WTC11 (cell line): ENCODE results near the gene CD59. TPM values are rescaled to one million over a fixed set of nuclear protein-coding genes. Genes with fewer than 3 reads are reported as not detected.

Experiments
- ATAC-seq: fragments of 200-7000 bp; cut with Tn5 transposase; 2 replicates; pipeline ENCODE4 v1.10.0; 2021; ENCODE audit warnings: mild to moderate bottlenecking, moderate library complexity
- CTCF ChIA-PET: fragments of 300-600 bp; sonication (Branson Sonifier 250); formaldehyde crosslinking; loops from one replicate; lab custom pipeline; 2021; ENCODE audit warnings: antibody characterized with exemption; lab: Charles Lee
- POLR2A ChIA-PET: fragments of 350-600 bp; sonication (Branson Sonifier 250); formaldehyde crosslinking; loops from one replicate; lab custom pipeline; 2021; ENCODE audit warnings: antibody characterized with exemption; lab: Charles Lee
- DNase-seq: peaks from one replicate; pipeline ENCODE4 v3.0.0; 2021; ENCODE audit warnings: low spot score
- H3K27ac Mint-ChIP-seq: 2 replicates; pipeline ENCODE4 v1.8.0; 2021; ENCODE audit warnings: mixed read lengths
- H3K27me3 Mint-ChIP-seq: 2 replicates; pipeline ENCODE4 v1.8.0; 2021; ENCODE audit warnings: low read depth, mild to moderate bottlenecking, moderate library complexity, mixed read lengths
- H3K36me3 Mint-ChIP-seq: 2 replicates; pipeline ENCODE4 v1.8.0; 2021; ENCODE audit warnings: mixed read lengths
- H3K4me1 Mint-ChIP-seq: 2 replicates; pipeline ENCODE4 v1.8.0; 2022; ENCODE audit warnings: mixed read lengths
- H3K4me3 Mint-ChIP-seq: 2 replicates; pipeline ENCODE4 v1.8.0; 2021; ENCODE audit warnings: mild to moderate bottlenecking, moderate library complexity, mixed read lengths
- H3K9me3 Mint-ChIP-seq: 2 replicates; pipeline ENCODE4 v1.8.0; 2021; ENCODE audit warnings: mixed read lengths
- AR ChIP-seq: fragments of 250-450 bp; sonication (Bioruptor Pico); IDR thresholded peaks from 2 replicates; pipeline ENCODE4 v1.9.0; 2021; ENCODE audit warnings: mild to moderate bottlenecking
- ATF1 ChIP-seq: sonication (generic); formaldehyde crosslinking; IDR thresholded peaks from 2 replicates; pipeline ENCODE4 v1.8.1; 2023; ENCODE audit warnings: mild to moderate bottlenecking, moderate library complexity, missing genetic modification reagents
- EMX1 ChIP-seq: fragments of 250-450 bp; sonication (Bioruptor Pico); IDR thresholded peaks from 2 replicates; pipeline ENCODE4 v1.8.0; 2021; ENCODE audit warnings: mild to moderate bottlenecking
- ESRRA ChIP-seq: sonication (generic); formaldehyde crosslinking; IDR thresholded peaks from 2 replicates; pipeline ENCODE4 v1.8.1; 2022; ENCODE audit warnings: mild to moderate bottlenecking, missing genetic modification reagents, borderline replicate concordance
- GRHL2 ChIP-seq: fragments of 250-450 bp; sonication (Bioruptor Pico); IDR thresholded peaks from 2 replicates; pipeline ENCODE4 v1.8.0; 2022; ENCODE audit warnings: mild to moderate bottlenecking, moderate library complexity; ENCODE audit not compliant: insufficient replicate concordance, severe bottlenecking
- HMGA2 ChIP-seq: fragments of 250-450 bp; sonication (Bioruptor Pico); IDR thresholded peaks from 2 replicates; pipeline ENCODE4 v1.4.0; 2021; ENCODE audit warnings: mild to moderate bottlenecking, moderate library complexity
- JUN ChIP-seq: sonication (generic); formaldehyde crosslinking; IDR thresholded peaks from 2 replicates; pipeline ENCODE4 v1.8.0; 2023; ENCODE audit warnings: mild to moderate bottlenecking, missing genetic modification reagents
- KAT7 ChIP-seq: sonication (generic); formaldehyde crosslinking; IDR thresholded peaks from 2 replicates; pipeline ENCODE4 v1.8.1; 2023; ENCODE audit warnings: missing genetic modification reagents, mild to moderate bottlenecking, borderline replicate concordance
- NFYB ChIP-seq: sonication (generic); formaldehyde crosslinking; conservative IDR thresholded peaks from 2 replicates; pipeline ENCODE4 v1.8.0; 2022; ENCODE audit warnings: low read depth, missing genetic modification reagents
- SMAD3 ChIP-seq: sonication (generic); formaldehyde crosslinking; IDR thresholded peaks from 2 replicates; pipeline ENCODE4 v1.8.0; 2022; ENCODE audit warnings: missing genetic modification reagents, mild to moderate bottlenecking, borderline replicate concordance
- ZNF138 ChIP-seq: sonication (generic); formaldehyde crosslinking; conservative IDR thresholded peaks from 2 replicates; pipeline ENCODE4 v1.8.1; 2022; ENCODE audit warnings: mild to moderate bottlenecking, moderate library complexity, missing genetic modification reagents
- total RNA-seq: library from RNA; stranded (reverse); gene quantifications from 3 replicates; pipeline ENCODE4 v1.2.3, GENCODE V29; 2021
- TF ChIP-seq, protein P1 (sequence below): sonication (generic); formaldehyde crosslinking; IDR thresholded peaks from 2 replicates; pipeline ENCODE4 v1.8.0; 2022; ENCODE audit warnings: mild to moderate bottlenecking, missing genetic modification reagents
- TF ChIP-seq, protein P2 (sequence below): sonication (generic); formaldehyde crosslinking; IDR thresholded peaks from 2 replicates; pipeline ENCODE4 v1.8.0; 2022; ENCODE audit warnings: mild to moderate bottlenecking, missing genetic modification reagents

CD59 gene
- total RNA-seq, 1 experiment from 2014 or later, result 65.8 TPM

- H3K4me1 Mint-ChIP-seq, result no peaks in the 10 kb centered on the region
- ATAC-seq (no peak), DNase-seq (no peak)
- ChIA-PET CTCF (no interaction called here), POLR2A (no interaction called here)
- H3K27ac Mint-ChIP-seq, result no peak overlapping the region
- no peaks in the 10 kb centered on the region for H3K36me3 Mint-ChIP-seq
- no peaks in the 10 kb centered on the region for H3K27me3 Mint-ChIP-seq
- TF ChIP-seq AR (CRISPR knock-in tag) (no peak), KAT7 (CRISPR knock-in tag) (no peak), GRHL2 (CRISPR knock-in tag) (no peak), ZNF138 (no peak)
- H3K9me3 Mint-ChIP-seq, result no peaks in the 10 kb centered on the region
- no peak overlapping the region for H3K4me3 Mint-ChIP-seq
These were observed 11.8 kb upstream of the CD59 start for GRCh38 chr11:33747979-33748378.

GRCh38 chr11:33743291-33743690, 7.1 kb upstream of the CD59 start:
- POLR2A ChIA-PET, result no interaction called here

DNA sequence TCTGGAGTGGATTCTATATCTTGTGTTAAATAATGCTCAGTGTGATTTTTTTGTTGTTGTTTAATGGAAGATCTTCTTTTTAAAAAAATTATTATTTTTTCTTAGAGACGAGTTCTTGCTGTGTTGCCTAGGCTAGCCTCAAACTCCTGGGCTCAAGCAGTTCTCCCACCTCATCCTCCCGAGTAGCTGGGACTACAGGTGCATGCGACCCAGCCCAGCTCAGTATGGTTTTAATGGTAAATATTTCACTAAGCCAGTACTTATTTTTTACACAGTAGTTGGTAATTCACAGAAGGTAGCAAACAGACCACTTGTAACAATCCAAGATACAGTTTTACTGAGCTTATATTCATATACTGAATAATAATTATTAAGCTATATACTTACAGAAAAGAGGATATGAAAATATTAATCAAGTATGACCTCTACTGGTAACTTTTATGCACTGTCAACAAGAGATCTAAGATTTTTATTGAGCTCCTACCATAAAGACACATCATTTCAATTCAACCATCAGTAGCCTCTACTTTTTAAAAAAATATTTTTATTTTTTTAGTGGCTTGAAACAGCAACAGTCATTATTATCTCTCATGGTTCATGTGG, 6.1 kb upstream of the CD59 start:
- CTCF ChIA-PET, result interaction anchor here (0.6 to 1.9 kb wide), 20 partner anchors 11 to 576 kb away, joined by 3 to 22 read pairs (median 4); partner anchors contain the start of gene C11orf91
- Mint-ChIP-seq H3K27ac (no peak overlapping the region), H3K4me3 (no peak overlapping the region), H3K36me3 (no peaks in the 10 kb centered on the region), H3K9me3 (no peaks in the 10 kb centered on the region), H3K4me1 (no peaks in the 10 kb centered on the region), H3K27me3 (no peaks in the 10 kb centered on the region)
- DNase-seq (no peak), ATAC-seq (no peak)
- no peak for TF ChIP-seq JUN
- TF ChIP-seq, protein P1, sequence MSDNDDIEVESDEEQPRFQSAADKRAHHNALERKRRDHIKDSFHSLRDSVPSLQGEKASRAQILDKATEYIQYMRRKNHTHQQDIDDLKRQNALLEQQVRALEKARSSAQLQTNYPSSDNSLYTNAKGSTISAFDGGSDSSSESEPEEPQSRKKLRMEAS (CRISPR knock-in tag), result no peak
- POLR2A ChIA-PET, result no interaction called here

More at GRCh38 chr11:33743291-33743690, 7.1 kb upstream of the CD59 start:
- H3K27me3 Mint-ChIP-seq, result no peaks in the 10 kb centered on the region
- no peaks in the 10 kb centered on the region for H3K9me3 Mint-ChIP-seq
- no peak overlapping the region for H3K27ac Mint-ChIP-seq
- H3K36me3 Mint-ChIP-seq, result no peaks in the 10 kb centered on the region
- no peak for TF ChIP-seq EMX1 (CRISPR knock-in tag)
- no peak for TF ChIP-seq HMGA2 (CRISPR knock-in tag)
- no peak for ATAC-seq
- CTCF ChIA-PET, result interaction anchor here (1.2 to 1.9 kb wide), 7 partner anchors 10 to 62 kb away, joined by 3 to 22 read pairs (median 5); partner anchors contain the start of gene C11orf91
- H3K4me3 Mint-ChIP-seq, result no peak overlapping the region
- no peak for DNase-seq
- H3K4me1 Mint-ChIP-seq, result no peaks in the 10 kb centered on the region

- Mint-ChIP-seq H3K27ac (no peak overlapping the region), H3K4me1 (peaks cover 4% of the 10 kb centered on the region), H3K27me3 (no peaks in the 10 kb centered on the region), H3K4me3 (no peak overlapping the region), H3K36me3 (no peaks in the 10 kb centered on the region), H3K9me3 (no peaks in the 10 kb centered on the region)
- TF ChIP-seq NFYB (CRISPR knock-in tag) (no peak), ATF1 (CRISPR knock-in tag) (no peak)
- TF ChIP-seq, protein P2, sequence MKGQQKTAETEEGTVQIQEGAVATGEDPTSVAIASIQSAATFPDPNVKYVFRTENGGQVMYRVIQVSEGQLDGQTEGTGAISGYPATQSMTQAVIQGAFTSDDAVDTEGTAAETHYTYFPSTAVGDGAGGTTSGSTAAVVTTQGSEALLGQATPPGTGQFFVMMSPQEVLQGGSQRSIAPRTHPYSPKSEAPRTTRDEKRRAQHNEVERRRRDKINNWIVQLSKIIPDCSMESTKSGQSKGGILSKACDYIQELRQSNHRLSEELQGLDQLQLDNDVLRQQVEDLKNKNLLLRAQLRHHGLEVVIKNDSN (CRISPR knock-in tag), result no peak
- ChIA-PET CTCF (interaction anchor here (0.7 to 1.9 kb wide), 13 partner anchors 11 to 575 kb away, joined by 3 to 22 read pairs (median 5); partner anchors contain the start of gene C11orf91), POLR2A (no interaction called here)
- no peak for DNase-seq
- no peak for ATAC-seq
These were observed 5.6 kb upstream of the CD59 start for GRCh38 chr11:33741806-33742205.

- ChIA-PET POLR2A (interaction anchor here (2.0 kb wide), 1 partner anchor 36 kb away, joined by 6 read pairs; the partner anchor contains the start of gene FBXO3), CTCF (interaction anchor here (1.3 to 1.4 kb wide), 2 partner anchors 69 to 71 kb away, joined by 3 to 6 read pairs; no protein-coding TSS in a partner anchor)
- no peak for DNase-seq
- peak overlapping the region; percentile 78 for H3K4me3 Mint-ChIP-seq
- peaks cover 12% of the 10 kb centered on the region for H3K27me3 Mint-ChIP-seq
- no peaks in the 10 kb centered on the region for H3K36me3 Mint-ChIP-seq
- H3K9me3 Mint-ChIP-seq, result no peaks in the 10 kb centered on the region
- peaks cover 21% of the 10 kb centered on the region for H3K4me1 Mint-ChIP-seq
- no peak for ATAC-seq
- TF ChIP-seq GRHL2 (CRISPR knock-in tag) (no peak), ESRRA (no peak), SMAD3 (CRISPR knock-in tag) (no peak)
- H3K27ac Mint-ChIP-seq, result no peak overlapping the region
These were observed 1.2 kb upstream of the CD59 start for GRCh38 chr11:33737362-33737821.
